Liver (tissue), 9 donors: ENCODE results near the gene CORO2B. TPM values are rescaled to one million over a fixed set of nuclear protein-coding genes. Genes with fewer than 3 reads are reported as not detected.

Source experiments
- DNase-seq: peaks from one replicate; pipeline ENCODE4 v3.0.0-alpha.2; 2017; ENCODE audit warnings: low spot score
- H3K27ac ChIP-seq, 2 donors: one replicate each; pipeline ENCODE4 v1.7.0; 2013; ENCODE audit warnings: inconsistent platforms in 2 of 2, low read length in 2 of 2, control low read depth in 1 of 2, low read depth in 1 of 2, mild to moderate bottlenecking in 1 of 2
- H3K27me3 ChIP-seq, 4 donors: one replicate each; pipeline versions ENCODE4 v1.6.1 to v1.7.0; 2013; ENCODE audit warnings: low read length in 3 of 4, inconsistent platforms in 1 of 4, mild to moderate bottlenecking in 1 of 4, moderate library complexity in 1 of 4; ENCODE audit not compliant: control insufficient read depth in 4 of 4, insufficient read depth in 4 of 4
- H3K36me3 ChIP-seq, 4 donors: one replicate each; pipeline versions ENCODE4 v1.6.1 to v1.7.0; 2013; ENCODE audit warnings: low read length in 3 of 4, mild to moderate bottlenecking in 3 of 4, low read depth in 1 of 4, moderate library complexity in 1 of 4; ENCODE audit not compliant: control insufficient read depth in 4 of 4, insufficient read depth in 3 of 4
- H3K4me1 ChIP-seq, 4 donors: one replicate each; pipeline versions ENCODE4 v1.6.1 to v1.7.0; 2013; ENCODE audit warnings: low read length in 3 of 4, mild to moderate bottlenecking in 3 of 4, moderate library complexity in 1 of 4; ENCODE audit not compliant: control insufficient read depth in 4 of 4, insufficient read depth in 4 of 4
- H3K4me3 ChIP-seq, 3 donors: one replicate each; pipeline versions ENCODE4 v1.6.1 to v1.7.0; 2013; ENCODE audit warnings: low read length in 3 of 3, control low read depth in 1 of 3, low read depth in 1 of 3, mild to moderate bottlenecking in 1 of 3
- H3K9ac ChIP-seq, 2 donors: one replicate each; pipeline ENCODE4 v1.7.0; 2013; ENCODE audit warnings: low read length in 2 of 2, mild to moderate bottlenecking in 2 of 2, moderate library complexity in 2 of 2, control low read depth in 1 of 2, low read depth in 1 of 2
- H3K9me3 ChIP-seq, 4 donors: one replicate each; pipeline versions ENCODE4 v1.6.1 to v1.7.0; 2013; ENCODE audit warnings: low read length in 3 of 4; ENCODE audit not compliant: control insufficient read depth in 4 of 4
- FOXA2 ChIP-seq: IDR thresholded peaks from 2 replicates; pipeline ENCODE4 v1.6.1; 2016; ENCODE audit warnings: antibody characterized with exemption
- GABPA ChIP-seq, 2 donors: IDR thresholded peaks in 1 of 2; conservative IDR thresholded peaks in 1 of 2; 2 replicates each; pipeline ENCODE4 v1.6.1; 2016; ENCODE audit warnings: antibody characterized with exemption in 2 of 2, mild to moderate bottlenecking in 1 of 2, moderate library complexity in 1 of 2
- HNF4A ChIP-seq, 2 donors: conservative IDR thresholded peaks; 2 replicates each; pipeline ENCODE4 v1.6.1; 2016; ENCODE audit warnings: antibody characterized with exemption in 2 of 2, mild to moderate bottlenecking in 2 of 2
- HNF4G ChIP-seq: IDR thresholded peaks from 2 replicates; pipeline ENCODE4 v1.6.1; 2016; ENCODE audit warnings: antibody characterized with exemption
- JUND ChIP-seq, 2 donors: IDR thresholded peaks; 2 replicates each; pipeline ENCODE4 v1.6.1; 2016; ENCODE audit warnings: antibody characterized with exemption in 2 of 2
- RAD21 ChIP-seq, 2 donors: IDR thresholded peaks; 2 replicates each; pipeline ENCODE4 v1.6.1; 2016; ENCODE audit warnings: antibody characterized with exemption in 2 of 2, mild to moderate bottlenecking in 2 of 2
- RXRA ChIP-seq, 2 donors: IDR thresholded peaks; 2 replicates each; pipeline ENCODE4 v1.6.1; 2017 to 2018; ENCODE audit warnings: antibody characterized with exemption in 2 of 2, mild to moderate bottlenecking in 1 of 2
- TAF1 ChIP-seq: conservative IDR thresholded peaks from 2 replicates; pipeline ENCODE4 v1.6.1; 2016; ENCODE audit warnings: antibody characterized with exemption, mild to moderate bottlenecking
- WGBS: extraction: QIAGEN DNeasy Blood & Tissue Kit; methylation state at CpG from one replicate; pipeline ENCODE4 v1.1.7; 2013; 5-methylcytosine and 5-hydroxymethylcytosine counted together
- polyA plus RNA-seq, 2 donors: library from polyadenylated mRNA; stranded (reverse) in 1 of 2; unstranded in 1 of 2; fragments of 200-250 nt in 1 of 2; fragments of >200 nt in 1 of 2; fragmentation: Nextera tagmentation in 1 of 2; extraction: Ambion mirVana in 1 of 2; gene quantifications; one replicate each; pipeline versions ENCODE4 v1.2.1 to v1.2.3, GENCODE V29; 2013 to 2015
- total RNA-seq, 2 donors: library from RNA; depleted of rRNA; stranded (reverse); fragments of >200 nt; gene quantifications; one replicate each; pipeline ENCODE4 v1.2.3, GENCODE V29; 2014
- TF ChIP-seq, protein P1 (sequence below): IDR thresholded peaks from 2 replicates; pipeline ENCODE4 v1.6.1; 2016; ENCODE audit warnings: antibody characterized with exemption
- TF ChIP-seq, protein P2 (sequence below): IDR thresholded peaks from 2 replicates; pipeline ENCODE4 v1.6.1; 2016; ENCODE audit warnings: antibody characterized with exemption, mild to moderate bottlenecking
- donor health status: healthy.
- donor health status: healthy.
- donor health status: healthy.
- donor health status: healthy.
- donor health status: healthy.

Gene CORO2B
- total and polyA plus RNA-seq, 4 donors = 0.15 to 0.65 (median 0.52) TPM

DNA sequence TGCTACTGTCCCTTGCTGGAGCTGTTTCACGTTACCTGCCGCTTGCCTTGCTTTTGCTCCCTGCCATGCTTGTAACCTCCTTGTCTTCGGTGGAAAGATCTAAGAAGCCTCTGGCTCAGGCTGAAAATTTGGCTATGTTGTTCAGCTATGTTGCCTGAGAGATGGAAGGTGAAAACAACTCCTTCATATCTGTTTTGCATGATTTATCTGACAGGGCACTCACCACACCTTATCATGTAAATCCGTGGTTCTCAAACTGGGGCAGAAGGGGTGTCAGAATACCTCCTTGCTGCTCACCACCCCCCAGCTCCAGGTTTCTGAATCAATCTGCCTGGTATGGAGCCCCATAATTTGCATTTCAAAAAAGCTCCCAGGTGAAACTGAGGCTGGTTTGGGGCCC, 6.5 kb upstream of the CORO2B start:
- Histone ChIP-seq H3K27me3 (peaks cover 0 to 15% (median 0%) of the 10 kb centered on the region in 4 donors), H3K36me3 (no peaks in the 10 kb centered on the region), H3K4me3 (no peak overlapping the region), H3K27ac (no peak overlapping the region), H3K9me3 (no peaks in the 10 kb centered on the region), H3K4me1 (no peaks in the 10 kb centered on the region), H3K9ac (no peak overlapping the region)
- no peak for DNase-seq
- TF ChIP-seq, protein P1, sequence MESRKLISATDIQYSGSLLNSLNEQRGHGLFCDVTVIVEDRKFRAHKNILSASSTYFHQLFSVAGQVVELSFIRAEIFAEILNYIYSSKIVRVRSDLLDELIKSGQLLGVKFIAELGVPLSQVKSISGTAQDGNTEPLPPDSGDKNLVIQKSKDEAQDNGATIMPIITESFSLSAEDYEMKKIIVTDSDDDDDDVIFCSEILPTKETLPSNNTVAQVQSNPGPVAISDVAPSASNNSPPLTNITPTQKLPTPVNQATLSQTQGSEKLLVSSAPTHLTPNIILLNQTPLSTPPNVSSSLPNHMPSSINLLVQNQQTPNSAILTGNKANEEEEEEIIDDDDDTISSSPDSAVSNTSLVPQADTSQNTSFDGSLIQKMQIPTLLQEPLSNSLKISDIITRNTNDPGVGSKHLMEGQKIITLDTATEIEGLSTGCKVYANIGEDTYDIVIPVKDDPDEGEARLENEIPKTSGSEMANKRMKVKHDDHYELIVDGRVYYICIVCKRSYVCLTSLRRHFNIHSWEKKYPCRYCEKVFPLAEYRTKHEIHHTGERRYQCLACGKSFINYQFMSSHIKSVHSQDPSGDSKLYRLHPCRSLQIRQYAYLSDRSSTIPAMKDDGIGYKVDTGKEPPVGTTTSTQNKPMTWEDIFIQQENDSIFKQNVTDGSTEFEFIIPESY = no peak
- 84% methylated on average over 4 of the region's 4 CpGs for WGBS

DNA sequence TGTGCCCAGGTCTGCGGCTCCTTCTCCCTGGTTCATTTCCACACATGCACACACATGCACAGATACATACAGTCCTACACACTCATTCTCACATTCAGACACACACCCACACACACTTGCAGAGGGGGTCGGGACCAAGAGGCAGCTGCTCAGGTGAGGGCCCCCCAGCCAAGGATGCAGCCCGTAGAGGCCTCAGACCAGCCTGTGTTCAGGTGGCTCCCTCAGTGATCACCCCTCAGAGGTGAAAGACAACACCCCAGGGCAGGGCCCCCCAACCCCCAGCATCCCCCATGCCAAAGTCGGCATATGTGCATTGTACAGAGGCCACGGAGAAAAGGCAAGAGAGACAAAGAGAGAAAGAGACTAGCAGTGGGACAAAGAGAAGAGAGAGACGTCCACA, 5.9 kb upstream of the CORO2B start:
- WGBS = 73% methylated on average over 6 of the region's 6 CpGs
- Histone ChIP-seq H3K9ac (no peak overlapping the region), H3K4me3 (no peak overlapping the region), H3K9me3 (no peaks in the 10 kb centered on the region), H3K27me3 (peaks cover 0 to 15% (median 3%) of the 10 kb centered on the region in 4 donors), H3K4me1 (peaks cover 0 to 3% (median 3%) of the 10 kb centered on the region in 4 donors), H3K27ac (no peak overlapping the region), H3K36me3 (no peaks in the 10 kb centered on the region)
- DNase-seq = no peak
- TF ChIP-seq FOXA2 (no peak), HNF4A (conservative IDR thresholded peaks at IDR 0.05) (no peak)
- TF ChIP-seq, protein P1 = no peak

DNA sequence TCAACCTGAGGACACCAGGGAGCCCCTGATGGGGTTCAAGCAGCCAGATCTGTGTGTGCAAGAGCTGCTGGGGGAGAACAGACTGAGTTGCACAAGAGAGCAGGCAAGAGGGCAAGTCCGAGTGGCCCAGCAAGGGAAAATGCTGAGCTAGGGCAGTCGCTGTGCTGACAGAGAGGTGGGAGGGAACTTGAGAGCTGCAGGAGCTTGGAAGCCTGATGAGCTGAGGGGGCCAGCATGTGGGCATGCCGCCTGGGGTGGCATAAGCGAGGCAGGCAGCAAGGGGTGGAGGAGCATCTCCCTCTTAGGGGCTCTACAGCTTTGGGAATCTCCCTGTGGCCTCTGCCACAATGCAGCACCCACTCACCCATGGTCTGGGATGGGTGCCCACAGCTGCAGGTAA, 4.7 kb upstream of the CORO2B start:
- H3K27ac ChIP-seq = no peak overlapping the region
- WGBS = 60% methylated on average over 4 of the region's 4 CpGs
- peaks cover 2 to 11% (median 9%) of the 10 kb centered on the region in 4 donors for H3K4me1 ChIP-seq
- no peaks in the 10 kb centered on the region for H3K36me3 ChIP-seq
- TF ChIP-seq JUND (IDR thresholded peaks at IDR 0.05) = no peak
- no peak for TF ChIP-seq HNF4G
- TF ChIP-seq, protein P2, sequence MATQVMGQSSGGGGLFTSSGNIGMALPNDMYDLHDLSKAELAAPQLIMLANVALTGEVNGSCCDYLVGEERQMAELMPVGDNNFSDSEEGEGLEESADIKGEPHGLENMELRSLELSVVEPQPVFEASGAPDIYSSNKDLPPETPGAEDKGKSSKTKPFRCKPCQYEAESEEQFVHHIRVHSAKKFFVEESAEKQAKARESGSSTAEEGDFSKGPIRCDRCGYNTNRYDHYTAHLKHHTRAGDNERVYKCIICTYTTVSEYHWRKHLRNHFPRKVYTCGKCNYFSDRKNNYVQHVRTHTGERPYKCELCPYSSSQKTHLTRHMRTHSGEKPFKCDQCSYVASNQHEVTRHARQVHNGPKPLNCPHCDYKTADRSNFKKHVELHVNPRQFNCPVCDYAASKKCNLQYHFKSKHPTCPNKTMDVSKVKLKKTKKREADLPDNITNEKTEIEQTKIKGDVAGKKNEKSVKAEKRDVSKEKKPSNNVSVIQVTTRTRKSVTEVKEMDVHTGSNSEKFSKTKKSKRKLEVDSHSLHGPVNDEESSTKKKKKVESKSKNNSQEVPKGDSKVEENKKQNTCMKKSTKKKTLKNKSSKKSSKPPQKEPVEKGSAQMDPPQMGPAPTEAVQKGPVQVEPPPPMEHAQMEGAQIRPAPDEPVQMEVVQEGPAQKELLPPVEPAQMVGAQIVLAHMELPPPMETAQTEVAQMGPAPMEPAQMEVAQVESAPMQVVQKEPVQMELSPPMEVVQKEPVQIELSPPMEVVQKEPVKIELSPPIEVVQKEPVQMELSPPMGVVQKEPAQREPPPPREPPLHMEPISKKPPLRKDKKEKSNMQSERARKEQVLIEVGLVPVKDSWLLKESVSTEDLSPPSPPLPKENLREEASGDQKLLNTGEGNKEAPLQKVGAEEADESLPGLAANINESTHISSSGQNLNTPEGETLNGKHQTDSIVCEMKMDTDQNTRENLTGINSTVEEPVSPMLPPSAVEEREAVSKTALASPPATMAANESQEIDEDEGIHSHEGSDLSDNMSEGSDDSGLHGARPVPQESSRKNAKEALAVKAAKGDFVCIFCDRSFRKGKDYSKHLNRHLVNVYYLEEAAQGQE = no peak
- TF ChIP-seq RAD21 (IDR thresholded peaks at IDR 0.05) = no peak
- no peak for TF ChIP-seq RXRA (IDR thresholded peaks at IDR 0.05)
- no peak for TF ChIP-seq HNF4A (conservative IDR thresholded peaks at IDR 0.05)
- TF ChIP-seq, protein P1 = no peak
- TF ChIP-seq TAF1 = no peak
- TF ChIP-seq GABPA (IDR thresholded peaks at IDR 0.05 in 1 of 2, conservative IDR thresholded peaks at IDR 0.05 in 1 of 2) = no peak
- H3K4me3 ChIP-seq = no peak overlapping the region
- no peak for DNase-seq
- H3K9me3 ChIP-seq = no peaks in the 10 kb centered on the region
- H3K9ac ChIP-seq = no peak overlapping the region
- peaks cover 0 to 15% (median 3%) of the 10 kb centered on the region in 4 donors for H3K27me3 ChIP-seq
